HG03175 (cell line): Measurements from ENCODE around the gene PBLD.
"Not testable (repeated sequence)": the region's sequence is repeated elsewhere in the genome, so short reads cannot be mapped to it uniquely, and the experiment has no call there.

Experiments
- ATAC-seq: cut with Tn5 transposase; IDR thresholded peaks from one replicate; pipeline ENCODE4 v1.9.1; 2021; ENCODE audit warnings: mild to moderate bottlenecking, moderate library complexity; ENCODE audit not compliant: unreplicated experiment

The PBLD gene

DNA sequence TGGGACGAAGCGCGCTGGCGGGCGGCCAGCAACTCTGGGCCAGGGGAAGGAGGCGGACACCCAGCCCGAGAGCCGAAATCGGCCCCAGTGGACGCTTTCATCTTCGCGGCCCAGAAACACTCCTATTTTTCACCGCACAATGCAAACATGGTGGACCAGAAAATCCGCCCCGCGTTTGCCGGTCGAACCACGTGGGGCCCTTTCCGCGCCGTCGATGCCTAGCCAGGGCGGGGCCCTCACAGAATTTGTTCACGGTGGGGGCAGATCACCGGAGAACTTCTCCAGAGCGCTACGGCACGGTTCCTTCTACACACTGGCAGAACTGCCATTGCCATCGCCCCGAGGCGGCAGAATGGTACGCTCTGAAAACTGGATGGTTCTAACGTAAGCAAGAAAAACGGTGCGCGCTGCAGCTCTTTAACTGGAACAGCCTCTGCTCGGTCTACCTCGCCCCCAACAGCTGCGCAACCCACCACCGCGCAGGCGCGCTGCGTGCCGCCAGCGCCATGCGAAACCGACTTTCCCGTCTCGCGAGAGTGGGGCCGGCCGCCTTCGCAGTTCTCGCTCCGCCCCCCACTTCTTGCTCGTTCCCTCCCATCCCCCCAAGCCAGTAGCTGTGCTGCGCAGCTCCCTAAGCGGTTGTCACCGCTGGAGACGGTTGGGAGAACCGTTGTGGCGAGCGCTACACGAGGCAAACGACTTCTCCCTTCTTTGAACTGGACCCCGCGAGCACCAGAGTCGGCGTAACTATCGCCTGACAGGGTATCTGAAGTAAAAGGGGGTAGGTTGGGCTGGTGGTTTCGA lies 1.1 kb downstream of the PBLD start, which contains the start of gene HNRNPH3:
TSS of gene HNRNPH3 (plus strand) at position 610 of the 804 bp plus-strand sequence. CDS start 5,158 bp downstream, outside the sequence.
- peak; percentile 81 for ATAC-seq

DNA sequence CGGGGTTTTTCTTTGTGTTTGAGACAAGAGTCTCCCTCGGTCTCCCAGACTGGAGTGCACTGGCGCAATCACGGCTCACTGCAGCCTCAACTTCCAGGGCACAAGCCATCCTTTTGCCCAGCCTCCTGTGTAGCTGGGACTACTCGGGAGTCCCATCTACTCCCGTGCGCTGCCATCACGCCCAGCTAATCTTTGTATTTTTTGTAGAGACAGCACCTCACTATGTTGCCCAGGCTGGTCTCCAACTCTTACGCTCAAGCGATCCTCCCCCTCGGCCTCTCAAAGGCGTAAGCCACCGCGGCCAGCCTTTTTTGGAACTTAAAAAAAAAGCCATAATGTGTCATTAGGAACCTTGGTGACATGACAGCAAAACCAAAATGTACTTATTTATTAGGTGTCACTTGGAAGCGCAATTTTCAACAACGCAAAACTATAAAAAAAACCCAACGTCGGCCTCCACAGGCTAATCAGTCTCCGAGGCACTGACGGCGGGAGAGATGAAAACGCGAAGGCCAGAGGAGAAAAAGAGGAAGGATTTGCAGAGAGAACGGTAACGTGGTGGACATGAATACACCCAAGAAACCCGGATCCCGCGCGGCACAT lies 1.8 kb downstream of the PBLD start:
- no peak for ATAC-seq

DNA sequence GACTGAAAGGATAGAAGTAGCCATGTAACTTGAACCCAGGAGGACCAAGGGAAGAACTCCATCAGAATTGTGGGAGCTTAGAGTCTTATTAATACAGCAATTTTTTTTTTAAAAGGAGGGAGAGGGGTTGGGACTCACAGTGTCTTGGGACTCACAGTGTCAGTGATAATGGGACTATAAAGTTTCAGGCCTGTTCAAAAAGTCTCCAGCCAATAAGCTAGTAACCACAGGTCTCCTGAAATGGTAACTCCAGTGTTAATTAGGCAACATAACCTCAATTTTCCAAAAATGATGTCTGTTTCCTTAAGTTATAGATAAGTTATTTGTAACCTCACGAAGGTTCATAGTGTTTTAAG lies 3.2 kb downstream of the PBLD start:
- ATAC-seq = no peak

DNA sequence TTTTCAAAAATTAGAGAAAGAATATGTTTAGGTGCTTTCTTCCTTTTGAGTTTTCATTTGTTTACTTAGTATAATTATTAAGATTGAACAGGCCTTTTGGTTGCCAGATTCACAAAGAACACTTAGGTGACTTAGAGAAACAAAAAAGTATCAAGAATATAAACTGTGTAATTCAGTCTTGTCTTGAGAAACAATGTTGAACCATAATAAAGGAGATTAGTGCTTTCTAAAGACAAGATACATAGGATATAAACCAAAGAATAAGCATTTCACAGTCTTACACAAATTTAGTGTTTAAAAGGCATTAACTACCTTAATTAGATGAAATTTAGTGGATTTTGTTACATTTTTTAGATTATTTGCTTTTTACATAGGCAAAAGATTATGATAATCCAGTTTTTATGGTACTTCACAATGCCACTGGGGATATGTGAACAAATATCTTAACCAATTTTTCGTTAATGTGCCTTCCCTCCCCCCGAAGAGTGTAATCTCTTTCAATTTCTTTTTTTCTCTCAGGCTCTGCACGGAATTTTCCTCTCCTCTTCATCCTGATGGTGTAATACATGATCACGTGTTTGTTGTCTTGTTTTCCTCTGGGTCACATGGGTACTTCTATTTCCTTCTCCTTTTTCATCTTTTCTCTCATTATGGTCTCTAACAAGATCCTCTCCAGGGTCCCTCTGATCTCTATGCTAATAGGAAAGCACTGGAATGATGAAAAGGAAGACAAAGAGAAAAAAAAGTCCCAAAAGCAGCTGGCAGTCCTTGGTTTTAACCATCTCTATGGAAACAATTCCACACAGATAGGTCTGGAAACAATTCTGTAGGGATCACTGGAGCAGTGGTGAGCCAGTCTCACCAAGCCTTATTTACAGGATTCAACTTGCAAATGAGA lies 4.6 kb downstream of the PBLD start:
- ATAC-seq = no peak

DNA sequence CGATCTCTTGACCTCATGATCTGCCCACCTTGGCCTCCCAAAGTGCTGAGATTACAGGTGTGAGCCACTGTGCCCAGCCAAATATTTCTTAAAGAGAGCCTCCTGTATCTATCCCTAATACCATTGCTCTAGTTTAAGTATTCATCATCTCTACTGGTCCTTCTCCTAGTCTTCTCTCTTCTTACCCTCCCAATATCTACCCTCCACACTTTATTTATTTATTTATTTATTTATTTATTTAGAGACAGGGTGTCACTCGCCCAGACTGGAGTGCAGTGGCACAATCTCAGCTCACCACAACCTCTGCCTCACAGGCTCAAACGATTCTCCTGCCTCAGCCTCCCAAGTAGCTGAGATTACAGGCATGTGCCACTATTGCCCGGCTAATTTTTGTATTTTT lies 8.3 kb downstream of the PBLD start:
- ATAC-seq = not testable (repeated sequence)

DNA sequence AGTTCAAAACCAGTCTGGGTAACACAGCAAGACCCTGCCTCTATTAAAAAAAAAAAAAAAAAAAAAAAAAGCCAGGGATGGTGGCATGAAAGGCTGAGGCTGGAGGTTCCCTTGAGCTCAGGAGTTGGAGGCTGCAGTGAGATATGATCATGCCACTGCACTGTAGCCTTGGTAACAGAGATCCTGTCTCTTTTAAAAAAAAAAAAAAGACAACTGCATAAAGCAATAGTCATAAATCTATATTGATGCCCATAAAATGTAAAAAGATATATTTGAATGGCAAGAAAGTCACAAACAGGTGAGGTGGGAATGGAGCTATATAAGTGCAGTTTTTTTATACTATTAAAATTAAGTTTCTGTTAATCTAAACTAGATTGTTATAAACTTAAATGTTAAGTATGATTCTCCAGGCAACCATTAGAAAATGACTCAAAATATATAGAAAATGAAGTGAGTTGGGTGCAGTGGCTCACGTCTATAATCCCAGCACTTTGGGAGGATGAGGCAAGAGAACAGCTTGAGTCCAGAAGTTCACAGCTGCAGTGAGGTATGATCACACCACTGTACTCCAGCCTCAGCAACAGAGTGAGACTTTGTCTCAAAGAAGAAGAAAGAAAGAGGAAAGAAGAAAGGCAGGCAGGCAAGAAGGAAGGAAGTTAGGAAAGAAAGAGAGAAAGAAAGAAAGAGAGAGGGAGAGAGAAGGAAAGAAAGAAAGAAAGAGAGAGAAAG lies 14.2 kb downstream of the PBLD start:
- ATAC-seq = no peak

DNA sequence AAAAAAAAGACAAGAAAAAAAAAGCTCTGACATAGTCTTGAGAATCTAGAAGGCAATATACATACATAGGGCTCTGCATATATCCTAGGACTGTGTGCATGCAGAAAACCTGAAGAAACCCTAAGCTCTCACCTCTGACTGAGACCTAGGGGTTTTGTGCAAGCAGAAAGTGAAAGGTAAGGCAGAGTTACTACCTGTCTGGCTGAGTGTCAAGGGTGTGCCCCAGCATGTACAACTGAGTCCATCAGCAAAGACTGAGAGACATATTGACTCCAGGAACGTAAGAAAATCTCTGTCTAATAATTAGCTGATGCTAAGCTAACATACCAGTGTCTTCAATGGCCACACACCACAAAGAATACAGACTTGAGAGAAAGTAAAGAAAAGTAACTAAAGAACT lies 17.1 kb downstream of the PBLD start:
- no peak for ATAC-seq

DNA sequence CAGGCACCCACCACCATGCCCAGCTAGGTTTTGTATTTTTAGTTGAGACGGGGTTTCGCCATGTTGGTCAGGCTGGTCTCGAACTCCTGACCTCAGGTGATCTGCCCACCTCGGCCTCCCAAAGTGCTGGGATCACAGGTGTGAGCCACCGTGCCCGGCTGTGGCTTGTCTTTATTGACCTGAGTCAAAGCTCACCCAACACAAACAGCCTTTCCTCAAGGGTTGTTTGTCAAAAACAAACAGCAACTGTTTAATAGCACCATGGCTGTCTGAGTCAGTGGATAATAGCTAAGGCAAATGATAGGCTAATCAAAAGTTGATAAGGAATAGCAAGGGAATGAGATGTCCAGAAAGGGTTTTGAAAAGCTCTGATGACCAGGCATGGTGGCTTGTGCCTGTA lies 17.8 kb downstream of the PBLD start:
- not testable (repeated sequence) for ATAC-seq

DNA sequence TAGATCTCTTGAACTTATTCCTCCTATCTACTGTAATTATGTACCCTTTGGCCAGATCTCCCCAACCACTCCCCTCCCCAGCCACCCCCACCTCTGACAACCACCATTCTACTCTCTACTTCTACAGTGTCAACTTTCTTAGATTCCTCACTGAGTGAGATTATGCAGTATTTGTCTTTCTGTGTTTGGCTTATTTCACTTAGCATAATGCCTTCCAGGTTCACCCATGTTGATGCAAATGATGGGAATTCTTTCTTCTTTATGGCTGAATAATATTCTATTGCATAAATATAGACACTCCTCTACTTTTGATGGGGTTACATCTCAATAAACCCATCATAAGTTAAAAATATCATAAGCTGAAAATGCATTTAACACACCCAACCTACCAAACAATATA lies 22.2 kb downstream of the PBLD start:
- ATAC-seq = no peak

DNA sequence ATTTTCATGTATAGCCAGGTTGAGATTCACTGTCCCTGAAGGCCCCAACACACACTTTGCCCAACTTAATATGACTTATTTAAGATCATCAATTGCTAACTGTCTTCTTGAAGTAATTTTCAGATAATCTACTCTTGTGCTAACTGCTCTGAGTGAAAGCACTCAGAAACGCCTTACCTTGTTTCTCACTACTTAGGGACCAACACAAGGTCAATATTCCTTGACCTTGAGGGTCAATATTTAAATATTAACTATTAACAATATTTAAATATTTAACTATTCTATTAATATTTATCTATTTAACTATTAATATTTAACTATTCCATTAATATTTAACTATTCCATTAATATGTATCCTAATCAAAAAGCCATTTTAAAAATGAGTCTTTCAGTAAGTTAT lies 26.9 kb downstream of the PBLD start:
- ATAC-seq = no peak

DNA sequence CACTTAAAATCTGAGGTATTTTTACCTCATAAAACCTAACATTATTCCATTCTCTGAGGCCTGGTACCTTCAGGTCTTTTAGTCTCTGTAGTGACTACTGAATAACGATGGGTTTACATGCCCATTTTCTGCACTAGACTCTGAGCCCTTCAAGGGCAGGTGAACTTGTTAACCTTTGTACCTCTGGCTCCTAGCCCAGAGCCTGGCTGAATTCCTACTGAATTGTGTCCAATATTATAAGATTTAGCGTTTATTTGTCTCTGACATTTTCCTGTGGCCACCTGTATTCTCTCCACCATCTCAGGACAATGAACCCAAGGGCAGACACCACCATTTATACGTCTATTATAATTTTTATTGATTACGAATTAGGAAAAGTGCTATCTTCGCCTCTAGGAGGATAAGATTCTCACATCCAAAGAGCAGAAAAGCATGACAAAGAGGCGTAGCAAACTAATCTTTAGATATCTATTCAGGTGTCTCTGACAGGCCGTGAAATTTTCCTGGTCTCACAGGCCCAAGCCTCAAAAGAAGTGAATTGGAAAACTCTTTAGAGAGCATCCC lies 28.8 kb downstream of the PBLD start:
- ATAC-seq = no peak

DNA sequence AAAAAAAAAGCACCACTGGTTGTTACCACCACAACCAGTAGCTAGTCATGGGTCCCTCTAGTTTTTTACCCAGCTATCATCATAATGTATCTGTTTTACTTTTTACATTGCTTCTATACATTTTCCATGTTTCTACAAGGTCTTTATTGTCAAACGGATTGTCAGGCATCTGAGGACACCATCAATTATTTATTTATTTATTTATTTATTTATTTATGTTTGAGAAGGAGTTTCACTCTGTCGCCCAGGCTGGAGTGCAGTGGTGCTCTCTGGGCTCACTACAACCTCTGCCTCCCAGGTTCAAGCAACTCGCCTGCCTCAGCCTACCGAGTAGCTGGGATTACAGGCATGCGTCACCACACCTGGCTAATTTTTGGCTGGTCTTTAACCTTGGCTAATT lies 29.9 kb downstream of the PBLD start:
- no peak for ATAC-seq

DNA sequence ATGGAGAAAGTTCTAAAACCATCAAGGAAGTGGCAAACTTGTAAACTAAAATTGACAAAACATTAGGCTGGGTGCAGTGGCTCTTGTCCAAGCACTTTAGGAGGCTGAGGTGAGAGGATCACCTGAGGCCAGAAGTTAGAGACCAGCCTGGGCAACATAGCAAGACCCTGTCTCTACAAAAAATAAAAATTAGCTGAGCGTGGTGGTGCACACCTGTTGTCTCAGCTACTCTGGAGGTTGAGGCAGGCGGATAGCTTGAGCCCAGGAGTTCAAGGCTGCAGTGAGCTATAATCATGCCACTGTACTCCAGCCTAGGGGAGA lies 30.3 kb downstream of the PBLD start:
- no peak for ATAC-seq

DNA sequence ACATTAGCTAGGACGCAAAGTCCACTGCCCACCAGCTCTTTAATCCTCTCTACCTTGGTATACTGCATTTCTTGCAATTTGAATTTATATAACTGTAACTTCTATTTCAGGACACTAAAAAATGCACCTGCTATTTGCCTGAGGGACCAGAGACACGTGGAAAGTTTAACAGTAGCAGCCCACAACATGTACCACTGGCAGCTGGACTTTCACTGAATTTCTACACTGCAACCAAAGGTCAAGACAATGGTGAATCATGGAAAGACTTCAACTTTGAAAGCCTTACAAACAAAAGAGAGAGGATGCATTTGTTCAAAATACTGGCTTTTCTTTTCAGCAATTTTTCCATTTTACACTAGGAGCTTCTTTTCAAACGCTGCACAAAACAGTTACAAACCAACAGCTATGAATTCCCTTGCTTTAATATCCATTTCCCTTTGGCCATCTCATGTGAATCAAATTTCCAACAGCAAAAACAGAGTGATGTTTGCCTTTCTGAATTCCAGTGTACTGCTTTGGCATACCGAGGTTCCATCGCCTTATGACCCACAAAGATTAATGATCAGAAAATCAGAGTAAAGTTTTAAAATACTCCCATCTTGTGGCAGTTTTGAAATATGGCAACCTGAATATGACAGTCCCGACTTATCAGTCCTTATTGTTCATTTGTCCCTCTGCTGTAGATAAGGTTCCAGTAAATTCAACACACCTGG lies 30.8 kb downstream of the PBLD start:
- peak; percentile 64 for ATAC-seq

DNA sequence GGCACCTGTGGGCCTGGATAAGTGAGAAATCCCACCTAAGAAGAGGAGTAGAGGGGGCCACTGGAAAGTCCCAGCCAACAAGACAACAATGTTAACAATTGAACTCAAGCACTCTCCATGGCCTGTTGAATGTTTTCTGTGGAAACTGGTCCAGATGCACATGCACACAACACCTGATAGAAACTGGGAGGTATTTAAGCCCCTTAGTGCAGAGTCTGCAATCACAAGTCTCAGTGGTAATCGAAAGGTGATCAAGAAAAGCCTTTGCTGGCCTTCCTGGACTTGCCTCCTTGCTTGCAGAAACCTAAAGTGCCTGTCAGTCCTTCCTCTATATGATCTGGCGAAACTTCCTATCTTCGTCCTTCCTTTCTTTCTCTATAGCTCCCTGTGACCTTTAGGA lies 31.4 kb downstream of the PBLD start:
- no peak for ATAC-seq

DNA sequence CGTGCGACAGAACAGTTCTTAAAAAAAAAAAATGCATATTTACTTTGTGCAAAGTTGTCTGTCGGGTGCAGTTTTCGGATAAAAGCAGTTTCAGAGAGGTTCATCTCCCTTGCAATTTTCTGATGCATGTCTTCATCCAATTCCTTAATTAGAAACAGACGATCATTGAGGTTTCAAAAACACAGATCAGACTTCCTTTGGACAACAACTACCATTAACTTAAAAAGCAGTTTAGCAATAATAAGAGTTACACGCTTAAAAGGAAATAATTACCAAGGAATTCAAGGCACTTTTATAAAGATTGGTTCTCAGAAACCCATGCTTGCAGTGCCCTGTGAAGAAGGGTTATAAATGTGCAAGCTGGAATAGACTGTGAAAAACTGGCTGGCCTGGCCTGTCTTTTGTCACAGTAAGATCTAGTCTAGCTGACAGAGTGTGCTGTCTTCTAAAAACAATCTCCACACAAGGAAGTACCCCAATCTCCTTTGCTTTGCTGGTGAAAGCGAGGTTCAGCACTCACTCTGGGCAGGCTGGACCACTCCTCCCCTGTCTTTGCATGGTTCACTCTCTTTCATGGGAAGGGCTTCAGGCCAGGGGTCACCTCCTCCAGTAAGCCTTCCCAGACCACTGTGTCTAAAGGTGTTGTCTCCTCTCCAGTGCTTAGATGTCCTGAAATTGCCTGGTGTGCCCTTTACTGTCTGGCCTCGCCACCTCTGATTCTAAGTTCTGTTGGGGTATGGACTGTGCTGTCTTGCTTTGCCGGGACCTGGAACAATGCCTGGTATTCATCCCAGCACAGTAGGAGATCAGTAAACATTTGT lies 35.7 kb downstream of the PBLD start:
- ATAC-seq = no peak

DNA sequence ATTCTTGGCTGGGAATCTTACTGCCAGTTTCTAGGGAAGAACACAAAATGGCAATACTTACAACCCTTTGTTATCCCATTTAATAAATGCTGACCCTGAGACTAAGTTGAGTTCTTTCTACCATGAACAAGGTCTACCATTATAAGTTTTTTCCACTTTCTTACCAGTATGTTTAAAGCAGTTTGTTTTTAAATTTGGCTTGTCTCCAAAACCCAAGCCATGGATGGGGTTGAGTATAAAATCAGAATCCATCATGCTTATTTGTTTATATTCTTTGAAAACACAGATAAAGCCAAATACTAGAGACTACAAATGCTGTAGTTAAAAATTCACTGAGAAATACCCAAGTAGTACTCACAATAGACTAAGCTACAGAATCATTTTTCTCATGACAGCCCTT lies 42.0 kb downstream of the PBLD start:
- no peak for ATAC-seq

DNA sequence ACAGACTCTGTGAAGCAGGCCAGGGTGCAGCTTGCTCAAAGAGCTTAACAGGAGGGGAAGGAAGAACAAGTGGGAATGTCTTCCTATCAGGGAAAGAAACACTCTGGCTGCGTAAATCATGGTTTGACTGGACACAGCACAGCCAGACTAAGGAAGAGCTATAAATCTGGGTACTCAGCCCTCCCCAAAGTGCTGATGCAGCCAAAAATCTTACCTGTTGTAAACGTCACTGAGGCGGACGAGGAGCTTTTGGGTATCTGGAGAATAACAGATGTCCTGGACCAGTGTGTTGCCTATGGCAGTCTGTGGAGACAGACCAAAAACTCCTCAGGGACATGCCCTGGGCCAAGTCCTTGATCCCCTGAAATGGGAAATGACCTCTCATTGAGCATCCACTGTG lies 44.0 kb downstream of the PBLD start:
- no peak for ATAC-seq
